HEK293T (cell line): ENCODE results near the gene MRPS27.

Experiments used
- CTBP1 ChIP-seq: fragments of 450-650 bp; IDR thresholded peaks from 2 replicates; pipeline ENCODE4 v1.6.1; 2016; ENCODE audit warnings: borderline replicate concordance
- LEF1 ChIP-seq: fragments of 450-650 bp; IDR thresholded peaks from 2 replicates; pipeline ENCODE4 v1.6.1; 2017; ENCODE audit warnings: mild to moderate bottlenecking, borderline replicate concordance

DNA sequence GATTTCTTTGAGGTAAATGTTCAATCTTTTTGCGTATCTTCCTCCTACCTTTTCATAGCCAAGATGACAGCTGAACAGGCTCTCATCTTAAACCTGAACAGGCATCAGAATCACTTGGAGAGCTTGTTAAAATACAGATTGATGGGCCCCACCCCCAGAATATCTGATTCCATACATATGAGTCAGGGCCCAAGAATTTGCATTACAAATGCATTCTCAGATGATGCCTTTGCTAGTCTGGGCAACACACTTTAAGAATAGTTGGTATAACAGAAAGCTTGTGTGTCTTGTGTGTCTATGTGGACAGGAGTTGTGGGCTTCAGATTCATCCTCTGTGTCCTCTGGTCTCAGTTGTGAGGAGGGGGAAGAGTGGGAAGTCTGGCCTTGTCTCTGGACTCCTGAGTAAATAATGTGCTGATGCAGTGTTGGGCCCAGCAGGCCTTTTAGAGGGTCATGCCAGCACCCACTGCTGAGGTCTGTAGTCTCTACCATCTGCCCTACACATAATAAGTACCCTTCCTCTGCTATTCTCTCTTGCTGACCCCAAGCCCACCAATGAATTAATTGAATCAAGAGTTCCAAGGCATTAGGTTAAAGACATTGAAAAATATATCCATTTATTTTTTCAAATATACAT is 43.2 kb upstream of the MRPS27 start:
- TF ChIP-seq CTBP1 (no peak), LEF1 (no peak)
